HS-5 (cell line): ENCODE data around the gene TPST2.

Experiments used
- DNase-seq: peaks from one replicate; pipeline ENCODE4 v3.0.0-alpha.2; 2012; ENCODE audit warnings: low read depth

TPST2 gene

DNA sequence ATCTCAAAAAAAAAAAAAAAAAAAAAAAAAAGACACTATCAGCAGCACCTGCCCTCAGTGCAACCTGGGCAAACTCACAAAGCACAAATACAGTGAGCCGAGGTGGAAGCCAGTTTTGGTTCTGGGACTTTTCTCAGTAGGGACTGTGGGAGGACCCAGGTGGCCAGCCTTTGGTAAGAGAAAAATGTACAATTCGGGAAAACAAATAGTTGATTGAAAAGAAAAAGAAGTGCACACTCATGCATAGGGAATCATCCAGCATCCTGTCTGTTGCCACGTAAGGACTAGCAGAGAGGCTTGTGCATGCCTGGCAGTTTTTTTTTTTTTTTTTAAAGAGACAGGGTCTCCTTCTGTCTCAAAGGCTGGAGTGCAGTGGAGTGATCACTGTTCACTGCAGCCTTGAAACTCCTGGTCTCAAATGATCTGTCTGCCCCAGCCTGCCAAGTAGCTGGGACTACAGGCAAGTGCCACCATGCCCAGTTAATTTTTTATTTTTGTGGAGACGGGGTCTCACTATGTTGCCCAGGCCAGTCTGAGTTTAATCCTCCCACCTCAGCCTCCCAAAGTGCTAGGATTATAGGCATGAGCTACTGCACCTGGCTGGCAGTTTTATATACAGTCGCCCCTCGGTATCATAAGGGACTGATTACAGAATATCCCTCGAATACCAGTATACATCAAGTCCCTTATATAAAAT lies 36.7 kb downstream of the TPST2 start:
- DNase-seq = peak; percentile 76

DNA sequence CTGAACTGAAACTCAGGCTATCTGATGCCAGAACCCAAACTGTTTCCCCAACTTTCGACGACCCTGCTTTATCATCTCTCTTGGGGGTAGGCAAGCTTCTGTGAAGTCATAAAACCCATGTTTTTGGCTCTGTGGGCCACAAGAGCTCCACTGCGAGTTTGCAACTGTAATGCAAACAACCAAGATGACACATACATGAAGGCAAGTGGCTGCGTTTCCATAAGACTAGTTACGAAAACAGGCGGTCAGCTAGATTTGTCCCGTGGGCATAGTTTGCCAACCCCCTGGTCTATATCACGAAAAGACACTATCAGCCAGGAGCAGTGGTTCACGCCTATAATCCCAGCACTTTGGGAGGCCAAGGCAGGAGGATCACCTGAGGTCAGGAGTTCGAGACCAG lies 37.5 kb downstream of the TPST2 start:
- no peak for DNase-seq

DNA sequence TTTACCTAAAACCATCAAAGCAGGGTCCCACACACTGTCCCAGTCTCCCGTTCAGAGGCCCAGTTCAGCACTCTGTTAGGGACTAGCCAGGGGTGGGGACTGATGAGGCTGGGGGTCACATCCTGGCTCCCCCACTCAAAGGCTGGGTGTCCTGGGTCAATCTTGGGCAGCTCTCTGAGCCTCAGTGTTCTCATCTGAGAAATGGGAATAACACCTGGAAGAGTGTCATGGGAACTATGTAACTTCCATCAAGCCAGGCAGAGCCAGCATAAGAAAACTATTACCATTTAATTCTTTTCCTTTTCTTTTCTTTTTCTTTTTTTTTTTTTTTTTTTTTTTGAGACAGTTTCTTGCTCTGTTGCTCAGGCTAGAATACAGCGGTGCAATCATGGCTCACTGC lies 38.4 kb downstream of the TPST2 start:
- no peak for DNase-seq

DNA sequence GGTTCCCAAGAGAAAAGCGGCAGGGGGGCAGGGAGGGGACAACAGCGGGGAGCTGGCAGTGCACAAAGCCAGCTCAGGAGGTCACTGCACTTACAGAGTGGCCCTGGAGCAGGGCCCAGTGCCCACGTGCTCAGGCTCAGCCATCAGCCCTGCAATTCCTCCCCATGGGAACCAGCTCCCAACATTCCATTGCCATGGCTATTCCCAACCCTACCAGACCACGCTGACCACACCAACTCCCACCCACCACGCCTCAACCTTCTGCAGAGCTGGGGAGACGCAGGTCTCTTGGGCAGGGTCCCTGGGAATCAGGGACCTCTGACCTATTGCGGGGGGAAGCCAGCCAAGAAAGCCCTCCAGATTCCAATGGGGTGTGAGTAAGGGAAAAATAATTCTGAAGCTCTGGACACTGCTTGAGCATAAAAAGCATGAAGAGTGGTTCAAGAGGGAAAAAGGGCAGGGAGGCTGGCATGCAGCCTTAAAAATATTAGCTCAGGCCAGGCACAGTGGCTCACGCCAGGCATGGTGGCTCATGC lies 39.4 kb downstream of the TPST2 start:
- DNase-seq = peak; percentile 91

DNA sequence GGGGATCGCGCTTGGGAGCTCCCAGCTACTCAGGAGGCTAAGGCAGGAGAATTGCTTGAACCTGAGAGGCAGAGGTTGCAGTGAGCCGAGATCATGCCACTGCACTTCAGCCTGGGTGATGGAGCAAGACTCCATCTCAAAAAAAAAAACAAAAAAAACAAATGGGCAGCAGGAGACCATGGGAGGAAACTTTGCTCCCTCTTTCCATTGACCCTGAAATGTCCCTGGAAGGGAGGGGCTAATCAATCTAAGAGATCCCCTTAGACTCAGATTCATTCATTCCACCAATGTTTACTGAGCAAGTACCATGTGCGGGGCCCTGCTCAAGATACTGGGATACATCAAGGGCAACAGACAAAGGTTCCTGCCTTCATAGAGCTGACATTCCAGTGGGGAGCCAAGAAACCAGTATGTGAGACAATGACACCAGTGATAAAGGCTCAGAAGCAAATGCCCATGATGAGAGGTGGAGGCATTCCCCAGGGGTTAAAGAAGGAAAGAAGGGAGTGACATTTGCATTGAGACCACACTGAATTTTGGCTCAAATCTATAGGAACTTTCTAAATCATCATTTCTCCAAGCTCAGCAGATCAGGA lies 39.9 kb downstream of the TPST2 start:
- DNase-seq = no peak

DNA sequence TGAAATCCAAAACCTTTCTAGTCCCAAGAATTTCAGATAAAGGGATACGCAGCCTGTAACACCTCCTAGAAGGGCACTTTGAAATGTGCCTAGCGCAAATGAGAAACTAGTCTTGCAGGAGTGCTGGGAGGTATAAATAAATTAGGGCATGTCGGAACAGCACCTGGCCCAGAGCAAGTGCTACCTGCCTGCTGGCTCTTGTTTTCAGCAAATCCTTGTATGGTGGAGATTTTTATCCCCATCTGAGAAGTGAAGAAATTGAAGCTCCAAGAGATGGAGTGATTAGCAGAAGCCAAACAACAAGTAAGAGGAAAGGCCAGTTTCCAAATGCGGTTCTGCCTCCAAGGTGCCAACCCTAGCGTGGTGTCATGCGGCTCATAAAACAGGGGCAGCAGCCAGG lies 40.9 kb downstream of the TPST2 start:
- no peak for DNase-seq

DNA sequence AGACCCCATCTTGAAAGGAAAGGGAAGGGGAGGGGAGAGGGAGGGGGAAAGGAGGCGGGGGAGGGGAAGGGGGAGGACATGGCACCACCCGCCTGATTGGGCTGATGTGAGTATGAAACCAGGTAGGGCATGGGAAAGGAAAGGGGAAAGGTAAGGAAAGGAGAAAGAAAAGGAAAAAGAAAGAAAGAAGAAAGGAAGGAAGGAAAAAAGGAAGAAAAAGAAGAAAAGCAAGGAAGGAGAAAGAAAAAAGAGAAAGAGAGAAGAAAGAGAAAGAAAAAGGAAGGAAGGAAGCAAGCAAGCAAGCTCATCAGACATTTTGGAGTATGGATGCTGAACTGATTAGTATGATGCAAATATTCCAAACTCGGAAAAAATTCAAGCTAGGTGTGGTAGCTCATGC lies 41.6 kb downstream of the TPST2 start:
- no peak for DNase-seq

DNA sequence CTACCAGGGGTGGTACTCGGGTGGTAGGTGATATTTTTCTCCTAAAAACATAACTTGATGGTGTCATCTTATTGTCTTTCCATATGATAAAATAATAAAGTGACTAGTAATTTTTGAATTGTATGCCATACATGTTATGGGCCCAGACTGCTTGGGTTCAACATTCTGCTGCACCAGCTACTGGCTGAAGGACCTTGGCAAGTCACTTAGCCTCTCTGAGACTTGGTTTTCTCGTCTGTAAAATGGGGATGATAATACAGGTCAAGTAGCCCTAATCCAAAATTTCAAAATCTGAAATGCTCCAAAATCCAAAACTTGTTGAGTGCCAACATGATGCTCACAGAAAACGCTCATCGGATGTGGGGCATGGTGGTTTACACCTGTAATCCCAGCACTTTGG lies 42.1 kb downstream of the TPST2 start:
- no peak for DNase-seq

DNA sequence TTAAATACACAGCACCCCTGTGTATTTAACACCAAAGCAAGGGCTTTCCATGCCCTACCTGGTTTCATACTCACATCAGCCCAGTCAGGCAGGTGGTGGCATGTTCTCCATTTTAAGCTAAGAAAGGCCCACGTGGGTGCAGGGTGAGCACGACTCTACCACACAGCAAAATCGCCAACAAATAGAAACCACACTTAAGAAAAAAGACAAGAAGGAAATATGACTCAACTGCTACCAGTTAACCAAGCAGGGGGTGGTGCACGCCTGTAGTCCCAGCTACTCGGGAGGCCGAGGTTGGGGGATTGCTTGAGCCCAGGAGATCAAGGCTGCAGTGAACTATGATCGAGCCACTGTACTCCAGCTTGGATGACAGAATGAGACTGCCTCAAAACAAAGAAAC lies 42.5 kb downstream of the TPST2 start:
- DNase-seq = no peak

DNA sequence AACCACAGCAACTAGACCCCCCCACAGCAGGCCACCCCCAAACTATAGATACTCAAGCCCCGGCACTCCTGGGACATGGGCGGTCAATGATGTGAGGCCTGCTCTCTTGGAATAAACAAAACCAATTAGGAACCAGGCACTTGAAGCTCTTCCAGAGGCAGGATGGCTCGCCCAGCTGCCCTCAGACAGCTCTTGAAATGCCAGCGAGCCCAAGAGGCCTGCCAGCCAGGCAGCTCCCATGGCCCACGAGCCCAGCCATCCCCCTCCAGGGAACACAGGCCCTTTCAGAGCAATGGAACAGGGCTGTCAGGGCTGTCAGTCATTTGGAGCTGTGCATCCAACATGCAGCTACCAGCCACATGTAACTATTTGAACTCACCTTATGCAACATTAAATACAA lies 43.6 kb downstream of the TPST2 start:
- no peak for DNase-seq

DNA sequence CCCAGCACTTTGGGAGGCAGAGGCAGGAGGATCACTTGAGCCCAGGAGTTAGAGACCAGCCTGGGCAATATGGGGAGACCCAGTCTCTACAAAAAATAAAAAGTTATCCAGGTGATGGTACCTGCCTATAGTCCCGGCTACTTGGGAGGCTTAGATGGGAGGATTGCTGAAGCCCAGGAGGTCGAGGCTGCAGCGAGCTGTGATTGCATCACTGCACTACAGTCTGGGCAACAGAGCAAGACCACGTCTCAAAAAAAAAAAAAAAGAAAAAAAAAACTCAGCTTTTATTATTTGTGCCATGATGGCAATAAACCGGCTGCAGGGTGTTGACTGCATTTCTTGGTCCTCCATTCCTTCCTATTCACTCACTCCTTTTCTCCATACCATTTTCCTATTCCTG lies 44.1 kb downstream of the TPST2 start:
- no peak for DNase-seq

DNA sequence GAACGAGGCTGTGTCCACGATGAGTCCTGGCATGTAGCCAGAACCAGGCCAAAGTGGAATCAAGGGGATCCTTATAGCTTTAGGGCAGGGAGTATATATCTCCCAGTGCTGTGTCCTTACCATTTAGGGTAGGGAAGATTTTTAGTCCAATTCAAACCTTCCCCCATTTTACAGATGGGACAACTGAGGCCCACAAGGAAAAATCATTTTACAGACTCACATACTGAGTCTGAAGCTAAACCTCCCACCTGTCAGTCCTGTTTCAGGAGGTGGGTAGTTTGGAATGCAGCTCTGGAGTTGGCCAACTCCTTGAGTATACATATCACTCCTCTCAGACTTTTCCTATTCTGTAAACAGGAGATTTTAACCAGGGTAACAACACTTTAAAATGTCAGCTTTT lies 44.5 kb downstream of the TPST2 start:
- DNase-seq = no peak

DNA sequence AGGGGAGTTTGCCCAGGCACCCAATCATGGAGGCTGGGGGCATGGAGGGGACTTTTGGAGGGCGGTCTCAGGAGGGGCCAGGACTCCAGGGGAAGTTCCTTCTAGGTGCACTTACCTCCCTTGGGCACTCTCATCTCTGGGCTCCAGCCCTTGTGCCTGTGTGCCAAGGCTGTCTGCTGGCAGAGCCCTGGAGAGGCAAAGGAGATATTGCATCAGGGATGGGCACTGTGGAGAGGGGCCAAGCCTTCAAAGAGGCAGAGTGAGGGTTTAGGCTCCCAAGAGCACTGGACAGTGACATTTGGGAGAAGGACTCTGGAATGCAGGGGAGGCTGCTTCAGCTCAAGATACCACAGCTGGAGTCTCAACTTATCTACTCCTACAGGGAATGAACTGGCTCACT lies 45.4 kb downstream of the TPST2 start:
- DNase-seq = no peak

DNA sequence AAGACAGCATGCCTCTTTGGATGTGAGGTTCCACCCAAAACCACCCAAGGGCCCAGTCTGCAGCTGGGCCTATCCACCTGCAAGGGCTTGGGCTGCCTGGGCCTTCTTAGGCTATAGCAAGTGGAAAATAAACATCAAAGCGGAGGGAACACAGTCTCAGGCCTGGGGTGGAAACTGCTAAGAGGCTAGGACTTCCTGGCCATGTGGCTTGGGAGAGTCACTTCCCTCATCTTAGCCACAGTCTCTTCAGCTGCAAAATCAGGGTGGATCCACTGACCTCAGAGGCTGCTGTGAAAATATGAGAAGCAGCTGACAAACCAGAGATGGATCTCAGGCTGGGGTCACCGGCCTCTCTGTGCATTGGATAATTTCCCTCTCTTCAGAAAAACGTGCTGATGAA lies 47.1 kb downstream of the TPST2 start:
- DNase-seq = no peak

DNA sequence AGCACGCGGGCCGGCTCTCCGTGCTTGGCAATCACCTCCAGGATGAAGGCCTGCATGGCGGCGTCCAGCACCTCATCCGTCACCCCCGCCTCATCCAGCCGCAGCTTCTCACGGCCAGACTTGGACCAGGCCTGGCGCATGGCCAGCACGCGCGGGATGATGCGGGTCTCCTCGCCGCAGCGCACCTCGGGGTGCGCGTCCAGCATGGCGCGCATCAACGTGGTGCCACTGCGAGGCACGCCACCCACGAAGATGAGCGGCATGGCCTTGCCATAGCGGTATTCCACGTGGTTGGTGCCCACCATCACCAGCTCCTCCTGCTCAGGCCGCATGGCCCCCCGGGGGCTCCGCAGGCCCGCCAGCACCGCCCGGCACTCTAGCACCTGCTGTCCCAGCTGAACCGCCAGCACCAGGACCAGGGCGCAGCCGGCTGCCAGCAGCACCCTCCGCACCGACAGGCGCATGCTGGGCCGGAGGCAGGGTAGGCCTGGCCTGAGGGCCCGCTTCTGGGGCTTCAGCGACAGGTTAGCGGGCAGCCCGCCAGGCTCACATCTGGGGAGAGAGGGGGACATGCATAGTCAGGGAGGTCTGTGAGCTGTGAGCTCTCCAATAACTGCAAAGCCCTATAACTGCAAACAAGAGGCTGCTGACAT lies 48.6 kb downstream of the TPST2 start:
- no peak for DNase-seq

DNA sequence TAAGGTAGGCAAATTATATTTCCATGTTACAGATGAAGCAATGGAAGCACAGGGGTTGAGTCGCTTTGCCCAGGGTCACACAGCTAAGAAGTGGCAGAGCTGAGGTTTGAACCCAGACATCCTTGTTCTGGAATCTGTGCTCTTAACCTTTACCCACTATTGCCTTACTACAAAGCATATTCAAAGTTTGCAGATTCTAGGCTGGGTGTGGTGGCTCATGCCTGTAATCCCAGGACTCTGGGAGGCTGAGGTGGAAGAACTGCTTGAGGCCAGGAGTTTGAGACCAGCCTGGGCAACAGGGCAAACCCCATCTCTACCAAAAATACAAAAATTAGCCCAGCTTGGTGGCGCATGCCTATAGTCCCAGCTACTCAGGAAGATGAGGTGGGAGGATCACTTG lies 49.8 kb downstream of the TPST2 start:
- no peak for DNase-seq

DNA sequence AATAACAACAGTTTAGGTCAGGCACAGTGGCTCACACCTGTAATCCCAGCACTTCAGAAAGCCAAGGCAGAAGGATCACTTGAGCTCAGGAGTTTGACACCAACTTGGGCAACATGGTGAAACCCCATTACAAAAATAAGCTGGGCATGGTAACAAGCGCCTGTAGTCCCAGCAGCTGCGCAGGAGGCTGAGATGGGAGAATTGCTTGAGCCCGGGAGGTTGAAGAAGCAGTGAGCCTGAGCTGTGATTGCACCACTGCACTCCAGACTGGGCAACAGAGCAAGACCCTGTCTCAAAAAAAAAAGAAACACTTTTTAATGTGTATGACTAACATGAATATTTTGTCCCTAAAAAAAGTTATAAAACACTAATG lies 53.2 kb downstream of the TPST2 start:
- no peak for DNase-seq

DNA sequence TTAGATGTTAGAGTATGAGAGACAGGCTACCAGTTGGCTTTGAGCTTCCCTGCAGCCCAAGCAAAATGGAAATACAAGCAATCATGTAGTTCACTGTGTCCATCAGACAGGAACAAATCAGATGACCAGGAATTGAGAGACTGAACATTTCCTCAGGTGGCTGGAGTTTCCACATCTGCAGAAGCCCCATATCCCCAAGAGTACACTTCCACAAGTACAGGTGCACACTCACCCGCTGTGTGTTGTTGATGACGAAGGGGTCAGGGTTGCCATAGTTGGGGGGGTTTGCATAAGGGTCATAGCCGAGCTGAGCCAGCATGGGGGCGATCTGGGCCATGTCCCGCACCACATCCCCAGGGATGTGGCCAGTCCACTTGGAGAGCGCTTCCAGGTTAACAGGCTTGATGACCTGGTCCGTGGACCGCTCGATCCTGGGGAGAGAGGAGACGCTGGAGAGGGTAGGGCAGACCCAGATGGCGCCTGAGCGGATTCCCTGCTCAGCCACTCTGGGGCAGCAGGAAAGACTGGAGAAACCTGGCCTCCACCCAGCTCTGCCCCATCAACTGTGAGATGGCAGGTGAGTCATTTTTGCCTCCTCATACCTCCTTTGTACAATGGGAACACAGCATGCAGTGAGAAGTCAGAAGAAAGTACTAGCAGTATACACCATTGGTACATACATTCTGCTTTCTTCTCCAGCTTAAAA lies 53.7 kb downstream of the TPST2 start:
- DNase-seq = no peak

DNA sequence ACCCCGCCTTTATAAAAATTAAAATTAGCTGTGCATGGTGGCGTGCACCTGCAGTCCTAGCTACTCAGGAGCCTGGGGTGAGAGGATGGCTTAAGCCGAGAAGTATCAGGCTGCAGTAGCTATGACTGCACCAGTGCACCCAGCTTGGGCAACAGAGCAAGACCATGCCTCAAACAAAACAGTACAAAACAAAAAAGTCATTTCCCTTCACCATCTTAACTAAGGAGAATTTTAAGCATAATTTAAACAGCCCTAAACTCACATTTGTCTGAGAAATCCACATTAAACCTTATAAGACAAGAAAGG lies 54.4 kb downstream of the TPST2 start:
- DNase-seq = no peak

DNA sequence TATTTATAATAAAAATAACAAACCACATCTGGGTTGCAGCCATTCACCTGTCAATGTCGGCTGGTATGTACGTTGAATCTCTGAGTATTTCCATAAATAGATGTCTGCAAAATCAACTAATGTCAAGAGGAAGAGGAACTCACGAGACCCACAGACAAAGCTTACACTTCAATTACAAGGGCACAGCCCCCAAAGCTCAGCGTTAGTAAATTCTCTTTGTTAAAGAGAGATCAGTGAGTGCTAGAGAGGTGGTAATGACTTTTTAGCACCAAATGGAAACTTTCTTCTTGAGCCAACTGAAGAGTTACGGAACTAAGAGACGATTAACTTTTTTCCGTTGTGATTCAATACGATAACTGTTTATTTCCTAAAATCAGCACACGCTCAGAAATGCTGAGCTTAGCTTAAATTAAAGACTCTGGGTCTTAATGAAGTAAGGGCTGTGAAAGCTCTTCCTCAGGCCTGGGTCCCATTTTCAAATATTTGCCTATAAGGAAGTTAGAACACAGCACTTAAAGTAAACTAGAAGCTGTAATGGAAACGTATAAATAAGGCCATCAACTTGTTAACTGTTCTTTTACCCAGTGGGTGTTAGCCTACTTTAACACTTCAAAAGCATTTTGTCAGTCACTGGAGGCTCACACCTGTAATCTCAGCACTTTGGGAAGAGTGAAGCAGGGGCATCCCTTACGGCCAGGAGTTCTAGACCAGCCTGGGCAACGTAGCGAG lies 54.9 kb downstream of the TPST2 start:
- no peak for DNase-seq

DNA sequence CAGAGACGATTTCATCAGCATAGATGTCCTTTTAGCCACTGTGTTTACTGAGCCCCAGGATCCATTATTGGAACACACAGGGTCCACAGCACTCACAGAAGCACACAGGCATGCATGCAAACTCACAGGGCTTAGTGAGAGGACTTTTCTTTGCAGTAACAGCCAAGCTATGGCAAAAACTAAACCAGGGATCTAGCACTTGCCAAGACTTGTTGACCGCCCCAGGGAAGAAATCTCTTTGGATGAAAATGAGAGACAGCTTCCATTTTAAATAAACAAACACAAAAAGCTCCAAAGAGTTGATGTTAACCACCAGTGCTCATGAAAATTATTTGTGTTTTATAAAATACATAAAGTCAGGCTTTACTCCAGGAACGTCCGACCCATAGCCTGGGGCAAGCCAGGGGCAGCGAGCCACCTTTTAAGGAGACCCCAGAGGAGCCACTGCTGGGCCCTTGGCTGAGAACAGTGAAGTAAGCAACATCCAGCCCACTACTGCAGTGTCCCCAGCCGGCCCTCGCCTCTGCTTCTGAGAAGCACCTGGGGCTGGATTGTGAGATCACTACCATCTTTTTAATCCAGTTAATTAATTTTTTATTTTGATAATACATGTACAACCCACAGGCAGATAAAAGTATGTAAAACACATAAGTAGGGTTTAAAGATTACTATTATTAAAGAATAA lies 55.6 kb downstream of the TPST2 start:
- DNase-seq = no peak

DNA sequence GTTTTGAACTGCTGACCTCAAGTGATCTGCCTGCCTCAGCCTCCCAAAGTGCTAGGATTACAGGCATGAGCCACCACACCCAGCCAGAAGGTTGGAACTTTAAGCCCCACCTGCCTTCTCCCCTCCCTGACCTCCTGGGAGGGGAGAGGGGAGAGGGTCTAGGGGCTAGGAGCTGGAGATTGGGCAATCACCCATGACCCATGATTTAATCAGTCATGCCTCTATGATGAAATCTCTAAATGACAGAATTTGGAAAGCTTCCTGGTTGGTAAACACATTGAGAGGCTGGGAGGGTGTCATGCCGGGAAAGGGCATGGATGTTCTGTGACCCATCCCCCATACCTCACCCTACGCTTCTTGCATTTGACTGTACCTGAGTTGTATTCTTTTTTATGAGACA lies 60.6 kb downstream of the TPST2 start:
- no peak for DNase-seq
